ENCODE results near the gene PGAM1.

Gene PGAM1

GRCh38 chr10:97481071-97481470 is 55.1 kb downstream of the PGAM1 start:
- no peak overlapping the region for H3K4me3 ChIP-seq (ENCODE audit: low read depth, low read length)
- TF ChIP-seq CTCF (conservative IDR thresholded peaks at IDR 0.05; ENCODE audit: low read depth, low read length) = no peak
- no peak for DNase-seq (ENCODE audit: low read depth)

GRCh38 chr10:97482381-97482780 is 56.4 kb downstream of the PGAM1 start:
- no peak overlapping the region for H3K4me3 ChIP-seq (ENCODE audit: low read depth, low read length)
- no peak for TF ChIP-seq CTCF (conservative IDR thresholded peaks at IDR 0.05; ENCODE audit: low read depth, low read length)
- DNase-seq (ENCODE audit: low read depth) = no peak

All from choroid plexus epithelial cell (primary cell).